MM.1S (cell line): ENCODE data around the gene SHISA5.

Experiments
- DNase-seq: peaks from one replicate; pipeline ENCODE4 v3.0.0-alpha.2; 2015
- H2AFZ ChIP-seq: fragments of 300-600 bp; sonication (generic); 2 replicates; pipeline ENCODE4 v1.6.0; 2016; ENCODE audit warnings: antibody characterized with exemption, low read length
- H3F3A ChIP-seq: fragments of 300-600 bp; sonication (generic); 2 replicates; pipeline ENCODE4 v1.6.1; 2016; ENCODE audit warnings: mild to moderate bottlenecking, antibody characterized with exemption, low read length, moderate library complexity, mixed read lengths; ENCODE audit not compliant: insufficient read depth
- H3K27ac ChIP-seq: fragments of 300-600 bp; sonication (generic); 2 replicates; pipeline ENCODE4 v1.5.1; 2016; ENCODE audit warnings: mild to moderate bottlenecking, low read length
- H3K27me3 ChIP-seq: fragments of 300-600 bp; sonication (generic); replicated peaks from 2 replicates; pipeline ENCODE4 v1.6.0; 2016; ENCODE audit warnings: low read length; ENCODE audit not compliant: insufficient read depth
- H3K36me3 ChIP-seq: fragments of 300-600 bp; sonication (generic); replicated peaks from 2 replicates; pipeline ENCODE4 v1.6.1; 2016; ENCODE audit warnings: mild to moderate bottlenecking, low read length, mixed read lengths; ENCODE audit not compliant: insufficient read depth
- H3K4me1 ChIP-seq: fragments of 300-600 bp; sonication (generic); 2 replicates; pipeline ENCODE4 v1.6.1; 2016; ENCODE audit warnings: low read length, mixed read lengths
- H3K4me2 ChIP-seq: fragments of 300-600 bp; sonication (generic); 2 replicates; pipeline ENCODE4 v1.6.0; 2016; ENCODE audit warnings: low read depth, low read length
- H3K4me3 ChIP-seq: fragments of 300-600 bp; sonication (generic); 2 replicates; pipeline ENCODE4 v1.5.1; 2016; ENCODE audit warnings: low read length, mixed read lengths
- H3K79me2 ChIP-seq: fragments of 300-600 bp; sonication (generic); 2 replicates; pipeline ENCODE4 v1.6.1; 2016; ENCODE audit warnings: mixed run types, low read length, mixed read lengths
- H3K9ac ChIP-seq: fragments of 300-600 bp; sonication (generic); 2 replicates; pipeline ENCODE4 v1.6.1; 2016; ENCODE audit warnings: low read length, mixed read lengths
- H3K9me2 ChIP-seq: fragments of 300-600 bp; sonication (generic); replicated peaks from 2 replicates; pipeline ENCODE4 v1.6.1; 2016; ENCODE audit warnings: mild to moderate bottlenecking, low read length, mixed read lengths; ENCODE audit not compliant: insufficient read depth
- H3K9me3 ChIP-seq: fragments of 300-600 bp; sonication (generic); replicated peaks from 2 replicates; pipeline ENCODE4 v1.6.1; 2016; ENCODE audit warnings: mild to moderate bottlenecking, low read length, mixed read lengths; ENCODE audit not compliant: insufficient read depth
- H4K20me1 ChIP-seq: fragments of 300-600 bp; sonication (generic); 2 replicates; pipeline ENCODE4 v1.6.1; 2016; ENCODE audit warnings: mild to moderate bottlenecking, low read length, moderate library complexity, mixed read lengths; ENCODE audit not compliant: insufficient read depth
- EZH2 ChIP-seq: fragments of 300-600 bp; sonication (generic); optimal IDR thresholded peaks from 2 replicates; pipeline ENCODE3; 2017; ENCODE audit warnings: low read depth, mild to moderate bottlenecking, antibody characterized with exemption, low read length, mixed read lengths
- EZH2phosphoT487 ChIP-seq: fragments of 300-600 bp; sonication (generic); IDR thresholded peaks from 2 replicates; pipeline ENCODE4 v1.6.1; 2018; ENCODE audit warnings: antibody characterized with exemption, low read length
- TF ChIP-seq, protein P1 (sequence below): fragments of 300-600 bp; sonication (generic); IDR thresholded peaks from 2 replicates; pipeline ENCODE4 v1.5.1; 2016; ENCODE audit warnings: antibody characterized with exemption, low read length, mixed read lengths

SHISA5 gene

DNA sequence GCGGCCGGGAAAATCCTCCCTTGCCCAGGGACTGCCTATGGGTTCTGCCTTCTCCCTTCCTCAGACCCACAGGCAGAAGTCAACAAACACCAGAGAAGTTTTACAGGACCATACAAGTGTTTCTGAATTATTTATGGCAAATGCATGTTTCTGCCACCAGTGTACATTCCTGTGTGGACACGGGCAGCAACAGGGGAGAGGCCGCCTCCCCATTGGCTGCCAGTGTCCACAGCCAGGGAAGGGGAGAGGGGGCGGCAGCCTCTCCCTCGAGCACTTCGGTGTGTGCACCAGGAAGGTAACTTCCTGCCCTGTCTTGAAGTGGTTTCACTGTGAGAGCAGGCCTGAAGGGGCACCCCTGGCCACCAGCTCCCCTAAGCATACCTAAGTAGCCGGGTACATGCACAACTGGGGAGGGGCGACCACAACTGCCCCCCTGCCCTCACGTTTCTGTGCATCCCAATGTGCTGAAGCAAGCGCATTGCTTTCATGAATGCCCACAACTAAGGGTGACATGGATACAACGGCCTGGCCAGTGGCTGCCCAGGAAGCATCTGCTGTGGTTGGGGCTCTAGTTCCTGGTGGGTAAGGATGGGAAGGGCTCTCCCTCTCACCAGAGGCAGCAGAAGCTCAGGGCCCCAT lies 14.8 kb upstream of the SHISA5 start:
- peaks cover 39% of the 10 kb centered on the region for H3K27me3 ChIP-seq
- no peaks in the 10 kb centered on the region for H4K20me1 ChIP-seq

DNA sequence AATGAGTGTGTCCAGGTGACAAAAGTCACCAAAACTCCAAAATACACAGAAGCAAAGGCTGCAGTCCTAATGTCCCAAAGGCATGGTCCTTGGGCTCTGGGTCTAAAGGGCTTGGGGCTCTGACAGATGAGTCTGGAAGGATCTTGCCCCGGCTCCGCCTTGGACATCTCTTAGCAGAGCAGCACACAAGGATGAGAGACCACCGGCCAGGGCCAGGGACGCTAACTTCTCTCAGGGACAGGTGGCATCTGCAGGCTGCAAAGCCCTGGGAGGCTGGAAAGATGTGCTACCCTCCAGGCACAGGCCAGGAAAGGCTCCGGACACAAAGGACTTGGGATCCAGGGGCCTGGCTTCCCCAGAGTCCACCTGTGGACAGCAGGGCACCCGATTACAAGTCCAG lies 14.1 kb upstream of the SHISA5 start:
- H3K27me3 ChIP-seq, result peaks cover 39% of the 10 kb centered on the region
- no peaks in the 10 kb centered on the region for H3K9me2 ChIP-seq
- no peak overlapping the region for H3K4me3 ChIP-seq
- no peak overlapping the region for H2AFZ ChIP-seq
- peaks cover 5% of the 10 kb centered on the region; the same call in 1 of the 2 replicates for H3F3A ChIP-seq
- no peak overlapping the region for H3K27ac ChIP-seq
- H3K4me1 ChIP-seq, result peaks cover 11% of the 10 kb centered on the region
- no peaks in the 10 kb centered on the region for H3K79me2 ChIP-seq
- H3K9ac ChIP-seq, result no peak overlapping the region
- H3K36me3 ChIP-seq, result no peaks in the 10 kb centered on the region
- TF ChIP-seq EZH2phosphoT487 (no peak), EZH2 (no peak)
- TF ChIP-seq, protein P1, sequence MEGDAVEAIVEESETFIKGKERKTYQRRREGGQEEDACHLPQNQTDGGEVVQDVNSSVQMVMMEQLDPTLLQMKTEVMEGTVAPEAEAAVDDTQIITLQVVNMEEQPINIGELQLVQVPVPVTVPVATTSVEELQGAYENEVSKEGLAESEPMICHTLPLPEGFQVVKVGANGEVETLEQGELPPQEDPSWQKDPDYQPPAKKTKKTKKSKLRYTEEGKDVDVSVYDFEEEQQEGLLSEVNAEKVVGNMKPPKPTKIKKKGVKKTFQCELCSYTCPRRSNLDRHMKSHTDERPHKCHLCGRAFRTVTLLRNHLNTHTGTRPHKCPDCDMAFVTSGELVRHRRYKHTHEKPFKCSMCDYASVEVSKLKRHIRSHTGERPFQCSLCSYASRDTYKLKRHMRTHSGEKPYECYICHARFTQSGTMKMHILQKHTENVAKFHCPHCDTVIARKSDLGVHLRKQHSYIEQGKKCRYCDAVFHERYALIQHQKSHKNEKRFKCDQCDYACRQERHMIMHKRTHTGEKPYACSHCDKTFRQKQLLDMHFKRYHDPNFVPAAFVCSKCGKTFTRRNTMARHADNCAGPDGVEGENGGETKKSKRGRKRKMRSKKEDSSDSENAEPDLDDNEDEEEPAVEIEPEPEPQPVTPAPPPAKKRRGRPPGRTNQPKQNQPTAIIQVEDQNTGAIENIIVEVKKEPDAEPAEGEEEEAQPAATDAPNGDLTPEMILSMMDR, result no peak
- H4K20me1 ChIP-seq, result no peaks in the 10 kb centered on the region
- no peak overlapping the region for H3K4me2 ChIP-seq
- DNase-seq, result no peak
- H3K9me3 ChIP-seq, result no peaks in the 10 kb centered on the region

More for the DNA sequence above, 14.8 kb upstream of the SHISA5 start:
- Histone ChIP-seq H2AFZ (no peak overlapping the region), H3K9me3 (no peaks in the 10 kb centered on the region), H3K27ac (no peak overlapping the region), H3K9ac (no peak overlapping the region), H3K4me2 (no peak overlapping the region), H3K79me2 (no peaks in the 10 kb centered on the region), H3F3A (peaks cover 5% of the 10 kb centered on the region; the same call in 1 of the 2 replicates), H3K9me2 (no peaks in the 10 kb centered on the region), H3K36me3 (no peaks in the 10 kb centered on the region), H3K4me3 (no peak overlapping the region), H3K4me1 (peaks cover 11% of the 10 kb centered on the region)
- no peak for DNase-seq
- TF ChIP-seq, protein P1, result no peak
- no peak for TF ChIP-seq EZH2
- no peak for TF ChIP-seq EZH2phosphoT487

DNA sequence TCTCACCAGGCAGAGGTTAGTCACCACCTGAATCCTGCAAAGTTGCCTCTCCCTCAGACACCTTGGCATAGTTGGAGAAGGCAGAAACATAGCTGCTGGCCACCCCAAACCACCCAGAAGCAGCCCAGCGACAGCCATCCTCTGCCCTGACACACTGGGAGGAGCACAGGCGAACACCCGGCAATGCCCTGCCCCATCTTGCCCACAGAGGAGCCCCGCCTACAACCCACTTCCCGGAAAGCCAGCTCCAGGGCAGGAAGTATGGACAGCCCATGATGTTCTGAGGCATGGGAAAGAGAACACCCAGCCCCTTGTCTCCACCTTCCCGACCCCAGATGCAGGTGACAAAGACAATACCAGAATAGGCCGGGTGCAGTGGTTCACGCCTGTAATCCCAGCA lies 12.6 kb upstream of the SHISA5 start:
- no peaks in the 10 kb centered on the region for H4K20me1 ChIP-seq
- no peaks in the 10 kb centered on the region for H3K79me2 ChIP-seq
- peaks cover 5% of the 10 kb centered on the region; the same call in 1 of the 2 replicates for H3F3A ChIP-seq
- H3K9me2 ChIP-seq, result no peaks in the 10 kb centered on the region
- no peaks in the 10 kb centered on the region for H3K9me3 ChIP-seq
- no peak for TF ChIP-seq EZH2
- TF ChIP-seq, protein P1, result no peak
- no peak for TF ChIP-seq EZH2phosphoT487
- no peak overlapping the region for H3K9ac ChIP-seq
- H3K4me2 ChIP-seq, result no peak overlapping the region
- peaks cover 11% of the 10 kb centered on the region for H3K4me1 ChIP-seq
- no peak overlapping the region for H3K4me3 ChIP-seq
- no peaks in the 10 kb centered on the region for H3K36me3 ChIP-seq
- H3K27me3 ChIP-seq, result peaks cover 48% of the 10 kb centered on the region
- H3K27ac ChIP-seq, result no peak overlapping the region
- no peak overlapping the region for H2AFZ ChIP-seq
- DNase-seq, result no peak
